Right ventricle myocardium inferior (tissue), 1 donor: ENCODE data around the gene COL19A1. TPM values are rescaled to one million over a fixed set of nuclear protein-coding genes. Genes with fewer than 3 reads are reported as not detected.
A peak's percentile ranks its signal among the peaks of the same experiment; 100 is the strongest.
"Not testable (repeated sequence)": the region's sequence is repeated elsewhere in the genome, so short reads cannot be mapped to it uniquely, and the experiment has no call there.

ENCODE experiments used
- ATAC-seq: fragments of 200-7000 bp; cut with Tn5 transposase; one replicate; pipeline ENCODE4 v1.9.1; 2020; ENCODE audit warnings: mild to moderate bottlenecking, moderate library complexity
- DNase-seq: peaks from one replicate; pipeline ENCODE4 v3.0.0; 2021; ENCODE audit errors: missing footprints
- intact Hi-C: fragments of 100-400 bp; cut with DNase I; formaldehyde crosslinking; loops from one replicate; pipeline ENCODE4 v1.11.0; 2022
- total RNA-seq: library from RNA; stranded (reverse); fragmentation: NEBNext Ultra II Directional; extraction: Animal tissue kit (Norgen Biotek cat#: 25700); gene quantifications from one replicate; pipeline ENCODE4 v1.2.1, GENCODE V29; 2021
- donor health status: DM: no; HTN: yes; CAD: no; lungs with severe emphysema.

COL19A1 gene
- total RNA-seq, 1 donor from 2014 or later = 1.2 TPM

DNA sequence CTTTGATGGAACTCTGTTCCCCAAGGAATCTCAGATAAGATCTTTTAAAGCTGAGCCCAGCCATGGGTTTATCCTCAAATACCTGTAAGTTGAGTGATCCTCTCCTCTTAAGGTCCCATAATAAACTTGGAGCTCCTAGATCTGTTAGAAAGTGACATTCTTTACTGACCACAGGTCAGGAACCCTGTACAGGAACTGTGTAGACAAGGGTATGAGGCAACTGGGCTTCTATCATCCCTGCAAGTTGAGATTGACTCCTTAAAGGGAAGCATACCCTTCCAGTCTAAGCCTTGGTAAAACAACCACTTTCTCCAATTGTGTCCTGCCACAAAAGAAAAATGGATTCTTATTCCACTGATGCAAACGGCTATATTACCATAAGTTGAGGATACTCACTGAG is 26.2 kb downstream of the COL19A1 start:
- intact Hi-C loops = not testable (repeated sequence)

DNA sequence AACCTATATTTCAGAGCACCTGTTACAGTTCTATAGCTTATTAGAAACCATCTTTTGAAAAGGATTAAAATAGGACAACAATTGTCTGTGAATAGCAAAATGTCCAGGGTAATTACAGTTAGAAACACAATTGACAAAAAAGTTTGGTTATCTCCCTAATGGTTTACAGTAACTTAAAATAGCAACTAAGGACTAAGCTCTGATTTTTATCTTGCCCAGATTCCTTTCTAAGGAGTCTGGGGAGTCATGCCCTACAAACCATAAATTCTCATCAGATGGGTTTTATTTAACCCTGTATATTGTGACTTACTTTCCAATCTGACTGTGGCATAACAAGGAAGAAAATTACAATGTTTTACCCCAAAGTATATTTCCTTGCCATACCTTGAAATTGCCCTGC is 26.9 kb downstream of the COL19A1 start:
- ATAC-seq, intact Hi-C loops, DNase-seq: not testable (repeated sequence)

More for the DNA sequence above, 26.2 kb downstream of the COL19A1 start:
- ATAC-seq, DNase-seq: not testable (repeated sequence)

DNA sequence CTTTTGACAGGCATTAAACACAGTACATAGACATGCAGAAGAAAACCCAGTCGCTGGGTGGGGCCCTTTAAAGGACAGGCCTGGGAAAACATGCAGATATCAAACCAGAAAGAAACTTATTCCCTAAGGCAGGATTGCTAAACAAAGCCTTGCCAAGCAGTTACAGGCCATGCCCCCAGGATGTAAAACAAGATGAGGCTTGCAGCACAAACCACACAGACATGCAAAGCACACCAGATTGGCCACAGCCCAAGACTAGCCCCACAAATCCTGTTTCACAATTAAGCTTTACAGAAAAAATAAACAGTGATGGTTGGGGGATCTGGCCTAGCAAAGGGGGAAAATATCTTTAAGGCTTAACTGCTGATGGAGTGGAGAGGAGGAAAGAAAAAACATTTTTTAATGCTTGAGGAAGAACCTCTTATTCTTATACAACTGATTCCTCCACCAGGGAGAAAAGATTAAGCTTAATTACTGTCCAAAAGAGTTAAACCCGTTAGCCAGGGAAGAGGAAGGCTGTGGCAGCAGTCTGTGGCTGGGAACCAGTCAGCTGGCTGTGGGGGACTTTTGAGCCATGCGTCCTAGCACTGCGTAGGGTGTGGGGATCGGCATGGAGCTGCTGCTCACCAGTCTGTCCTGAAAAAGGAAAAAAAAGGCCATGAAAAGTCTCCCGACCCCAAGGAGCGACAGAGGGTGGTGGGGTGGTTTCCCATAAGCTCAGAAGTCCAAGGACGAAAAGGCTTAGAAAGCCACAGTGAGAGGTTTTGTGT is 28.4 kb downstream of the COL19A1 start:
- no peak for ATAC-seq
- DNase-seq = no peak
- intact Hi-C loops = no loop called here

DNA sequence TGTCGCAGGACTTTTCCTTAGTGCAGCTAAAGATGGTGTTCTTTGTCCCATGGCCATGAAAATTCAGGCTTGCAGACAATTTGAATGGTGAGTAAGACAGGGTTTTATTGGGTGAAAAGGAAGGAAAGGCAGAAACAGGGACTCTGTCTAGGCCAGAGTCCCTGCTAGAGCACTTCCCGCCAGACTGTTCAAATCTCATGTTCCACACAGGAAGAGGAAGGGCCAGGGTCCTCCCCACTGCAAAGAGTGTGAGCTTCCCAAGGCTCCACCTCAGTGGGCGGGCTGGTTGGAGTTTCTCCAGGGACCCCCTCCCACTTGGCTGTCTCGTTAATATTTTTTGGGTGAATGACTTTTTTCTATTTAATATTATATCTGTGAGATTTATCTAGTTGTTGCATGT is 29.0 kb downstream of the COL19A1 start:
- intact Hi-C loops = no loop called here
- ATAC-seq (no peak), DNase-seq (no peak)

DNA sequence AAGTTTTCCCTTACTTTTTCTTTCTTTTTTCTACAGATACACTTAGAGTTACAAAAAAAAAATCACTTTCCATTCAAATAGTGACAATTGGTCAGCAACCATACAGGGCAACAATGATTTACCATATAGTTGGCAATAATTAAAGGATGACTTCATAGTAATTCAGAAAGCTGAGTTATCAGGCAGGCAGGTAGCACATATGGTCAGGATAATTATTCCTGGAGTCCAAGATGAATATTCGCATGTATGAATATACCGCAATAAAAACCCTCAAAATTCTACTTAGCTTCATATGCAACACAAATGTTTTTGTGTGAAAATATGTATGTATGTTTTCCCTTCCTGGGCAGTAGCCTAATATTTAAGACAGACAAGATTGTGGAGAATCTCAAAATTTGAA is 34.5 kb downstream of the COL19A1 start:
- no peak for ATAC-seq
- DNase-seq = no peak
- intact Hi-C loops = no loop called here

DNA sequence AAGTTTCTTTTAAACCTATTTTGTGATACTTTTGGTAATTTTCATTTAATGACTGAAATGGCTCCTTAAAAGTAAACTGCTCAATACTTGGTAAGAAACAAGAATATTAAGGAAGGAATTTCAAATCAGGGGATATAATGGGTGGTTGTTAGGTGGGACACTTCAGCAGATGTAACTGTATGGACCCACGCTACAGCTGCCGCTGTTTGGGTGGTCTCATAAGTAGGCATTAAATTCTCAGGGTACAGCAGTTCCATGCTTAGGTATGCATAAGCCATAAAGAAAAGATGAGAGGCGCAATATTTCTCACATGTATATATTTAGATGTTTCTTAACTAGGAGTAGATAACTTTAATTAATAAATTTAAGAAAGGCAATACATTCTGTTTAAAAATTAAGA is 35.0 kb downstream of the COL19A1 start:
- DNase-seq (no peak), ATAC-seq (no peak)
- intact Hi-C loops = no loop called here

DNA sequence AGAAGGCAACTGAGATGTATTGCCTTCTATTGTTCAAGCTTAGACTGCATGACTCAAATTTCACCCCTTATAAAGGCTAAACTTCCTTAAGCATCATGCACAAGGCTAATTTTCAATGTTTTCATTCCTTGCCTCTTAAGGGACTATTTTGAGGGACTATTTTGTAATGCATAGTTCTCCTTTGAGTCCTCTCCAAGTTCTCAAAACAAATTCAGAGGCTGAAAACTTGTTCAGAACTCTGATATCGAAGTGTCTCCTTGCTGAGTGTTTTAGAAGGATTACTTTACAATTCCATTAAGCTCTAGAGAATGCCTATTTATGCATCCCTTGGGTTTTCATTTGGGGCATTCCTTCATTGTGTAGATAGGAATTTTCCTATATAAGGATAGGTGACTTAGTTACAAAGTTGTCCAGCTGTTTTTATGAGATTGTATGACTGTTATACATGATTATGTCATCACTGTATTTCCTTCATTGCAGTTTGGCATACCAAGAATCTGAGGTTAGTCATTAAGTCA is 41.7 kb downstream of the COL19A1 start:
- intact Hi-C loops = no loop called here

DNA sequence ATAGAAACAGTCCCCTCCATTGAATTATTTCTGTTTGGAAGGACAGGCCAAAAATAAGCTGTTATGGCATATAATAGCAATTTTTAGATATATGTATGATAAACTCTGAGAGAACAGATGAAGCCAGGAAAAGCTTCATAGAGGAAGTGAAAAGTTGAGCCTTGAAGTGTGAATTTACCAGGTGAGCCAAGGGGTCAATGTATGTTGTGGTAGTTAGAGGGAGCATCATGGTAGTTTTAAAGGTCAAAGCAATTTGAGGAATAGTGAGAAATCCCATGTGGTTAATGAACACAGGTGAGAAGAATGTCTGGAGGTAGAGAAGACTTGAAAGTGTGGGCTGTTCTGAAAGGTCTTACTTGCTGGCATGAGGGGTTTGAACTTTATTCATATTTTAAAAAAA is 47.0 kb downstream of the COL19A1 start:
- intact Hi-C loops = no loop called here
- DNase-seq (no peak), ATAC-seq (no peak)

More for the DNA sequence above, 41.7 kb downstream of the COL19A1 start:
- DNase-seq (no peak), ATAC-seq (no peak)

DNA sequence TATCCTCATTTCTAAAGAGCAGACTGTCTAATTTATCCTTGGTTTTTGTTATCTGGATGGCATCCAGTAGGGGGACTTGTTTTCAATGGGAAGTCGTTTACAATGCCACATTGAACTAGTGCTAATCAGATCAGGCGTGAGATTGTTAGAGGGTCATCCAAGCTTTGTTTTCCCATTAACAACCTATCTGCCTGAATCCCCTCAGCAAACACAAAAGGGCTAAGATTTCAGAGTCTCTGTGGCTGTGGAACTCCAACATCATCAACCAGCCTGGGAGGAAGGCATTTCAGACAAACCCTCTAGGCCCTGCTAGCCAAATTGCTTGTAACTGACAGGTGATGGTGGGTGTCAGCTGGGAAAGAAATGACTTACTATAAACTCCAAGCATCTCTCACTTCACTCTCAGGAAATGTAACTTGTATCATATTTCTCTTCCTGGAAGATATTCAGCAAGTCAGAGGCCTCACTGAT is 47.7 kb downstream of the COL19A1 start:
- intact Hi-C loops = no loop called here
- no peak for ATAC-seq

DNA sequence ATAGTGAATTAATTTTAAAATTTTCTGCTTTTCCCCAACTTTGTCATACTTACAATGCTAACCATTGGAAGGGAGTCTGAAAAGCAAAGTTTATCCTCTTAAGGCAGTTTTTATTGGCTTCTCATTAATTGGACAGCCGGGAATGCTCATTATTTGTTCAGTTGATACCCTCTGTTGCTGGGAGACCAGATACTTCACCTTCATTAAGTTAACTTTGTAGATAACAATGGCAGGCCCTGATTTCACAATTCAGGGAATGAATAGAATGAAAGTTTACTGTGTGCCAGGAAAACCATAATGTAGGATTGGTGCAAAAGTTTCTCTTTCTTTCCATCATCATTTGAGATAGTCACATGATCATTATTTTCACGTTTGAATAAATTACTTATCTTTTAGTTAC is 49.0 kb downstream of the COL19A1 start:
- intact Hi-C loops = no loop called here
- DNase-seq (no peak), ATAC-seq (no peak)

More for the DNA sequence above, 47.7 kb downstream of the COL19A1 start:
- no peak for DNase-seq

DNA sequence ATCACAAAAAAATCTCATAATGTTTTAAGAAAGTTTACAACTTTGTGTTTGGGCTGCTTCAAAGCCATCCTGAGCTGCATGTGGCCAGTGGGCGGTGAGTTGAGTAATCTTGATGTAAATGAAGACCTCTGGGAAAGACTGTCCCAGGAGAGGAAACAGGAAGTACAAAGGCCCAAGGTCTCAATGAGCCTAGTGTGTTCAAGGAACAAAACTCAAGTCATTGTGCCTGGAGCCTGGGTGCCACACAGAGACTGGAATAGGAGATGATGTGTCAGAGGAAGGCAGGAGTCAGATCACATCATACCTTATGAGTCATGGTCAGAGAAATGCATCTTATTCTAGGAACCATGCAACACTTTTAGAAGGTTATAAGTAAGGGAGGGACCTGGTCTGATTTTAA is 51.5 kb downstream of the COL19A1 start:
- intact Hi-C loops = no loop called here
- no peak for ATAC-seq
- DNase-seq = no peak

DNA sequence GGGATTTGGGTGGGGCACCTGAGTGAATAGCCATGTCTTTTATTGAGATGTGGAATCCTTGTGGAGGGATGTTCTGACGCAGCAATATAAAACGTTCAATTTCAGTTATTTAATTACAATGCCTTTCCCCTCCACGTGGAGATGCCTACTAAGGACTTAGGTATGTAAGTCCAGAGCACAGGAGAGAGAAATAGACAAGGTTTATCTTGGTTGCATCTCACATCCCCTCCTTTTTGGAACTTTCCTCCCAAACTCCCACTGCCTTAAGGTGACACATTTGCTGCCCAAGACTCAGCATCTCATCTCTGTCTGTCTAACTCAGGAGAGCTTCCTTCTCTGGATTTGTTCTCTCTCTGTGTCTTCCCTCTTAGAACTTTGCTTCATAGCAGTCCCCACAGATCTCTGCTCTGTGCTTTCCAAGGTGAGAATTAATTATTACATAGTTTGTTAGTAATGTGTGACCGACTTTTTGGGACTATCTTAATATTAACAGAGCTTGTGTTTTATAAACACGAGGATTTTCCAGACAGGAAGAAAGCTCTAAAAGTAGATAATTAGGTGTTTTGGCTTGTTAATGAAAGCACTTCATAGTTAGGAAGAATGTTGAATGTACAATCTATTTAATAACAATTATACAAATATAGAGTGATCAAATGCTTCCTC is 52.6 kb downstream of the COL19A1 start:
- DNase-seq (no peak), ATAC-seq (no peak)
- intact Hi-C loops = no loop called here

DNA sequence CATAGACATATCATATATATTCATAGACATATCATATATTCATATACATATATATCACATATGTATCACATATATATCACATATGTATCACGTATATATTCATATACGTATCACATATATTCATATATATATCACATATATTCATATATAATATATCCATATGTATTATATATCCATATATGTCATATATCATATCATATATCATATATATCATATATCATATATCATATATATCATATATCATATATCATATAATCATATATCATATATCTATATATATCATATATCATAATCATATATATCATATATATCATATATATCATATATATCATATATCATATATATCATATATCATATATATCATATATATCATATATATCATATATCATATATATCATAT is 54.7 kb downstream of the COL19A1 start:
- intact Hi-C loops, ATAC-seq, DNase-seq: not testable (repeated sequence)

DNA sequence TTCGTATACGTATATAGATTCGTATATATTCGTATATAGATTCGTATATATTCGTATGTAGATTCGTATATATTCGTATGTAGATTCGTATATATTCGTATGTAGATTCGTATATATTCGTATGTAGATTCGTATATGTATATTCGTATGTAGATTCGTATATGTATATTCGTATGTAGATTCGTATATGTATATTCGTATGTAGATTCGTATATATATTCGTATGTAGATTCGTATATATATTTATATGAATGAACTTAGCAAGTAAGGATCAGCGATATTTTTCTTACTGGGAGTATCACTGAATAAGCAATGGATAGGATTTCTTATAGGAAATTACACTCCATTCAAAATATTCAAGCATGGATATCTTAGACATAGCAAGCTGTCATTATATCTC is 55.3 kb downstream of the COL19A1 start:
- intact Hi-C loops, DNase-seq, ATAC-seq: not testable (repeated sequence)

DNA sequence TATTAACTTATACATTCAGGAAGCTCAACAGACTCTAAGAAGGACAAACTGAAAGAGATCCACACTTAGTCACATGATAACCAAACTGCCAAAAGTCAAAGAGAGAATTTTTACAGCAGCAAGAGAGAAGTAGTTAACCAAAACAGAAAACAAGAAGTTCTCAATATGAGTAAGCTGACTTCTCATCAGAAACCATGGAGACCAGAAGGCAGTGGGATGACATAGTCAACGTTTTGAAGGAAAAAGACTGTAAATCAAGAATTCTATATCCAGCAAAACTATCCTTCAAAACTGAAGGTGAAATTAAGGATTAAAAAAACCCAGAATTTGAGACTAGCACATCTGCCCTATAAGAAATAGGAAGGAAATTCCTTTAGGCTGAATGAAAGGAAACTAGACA is 60.4 kb downstream of the COL19A1 start:
- no peak for DNase-seq
- no peak for ATAC-seq
- intact Hi-C loops = no loop called here

DNA sequence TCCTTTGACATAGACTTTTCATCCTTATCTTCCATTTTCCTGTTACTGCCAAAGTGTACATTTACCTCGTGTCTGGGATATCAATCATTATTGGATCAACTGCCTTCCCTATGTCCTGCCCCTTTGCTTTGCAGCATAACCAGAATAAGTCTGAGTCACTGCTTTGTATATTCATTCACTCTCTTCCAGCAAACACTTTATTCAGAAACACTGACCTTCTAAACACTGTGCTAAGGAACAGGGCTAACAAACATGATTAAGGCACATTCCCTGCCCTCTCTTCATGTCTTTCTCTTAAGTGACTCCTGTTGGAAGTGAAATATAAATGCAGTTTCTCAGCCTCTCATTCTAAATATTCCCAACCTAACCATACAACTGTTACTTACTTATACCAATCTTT is 66.9 kb downstream of the COL19A1 start:
- DNase-seq (no peak), ATAC-seq (peak; percentile 65)
- intact Hi-C loops = no loop called here

DNA sequence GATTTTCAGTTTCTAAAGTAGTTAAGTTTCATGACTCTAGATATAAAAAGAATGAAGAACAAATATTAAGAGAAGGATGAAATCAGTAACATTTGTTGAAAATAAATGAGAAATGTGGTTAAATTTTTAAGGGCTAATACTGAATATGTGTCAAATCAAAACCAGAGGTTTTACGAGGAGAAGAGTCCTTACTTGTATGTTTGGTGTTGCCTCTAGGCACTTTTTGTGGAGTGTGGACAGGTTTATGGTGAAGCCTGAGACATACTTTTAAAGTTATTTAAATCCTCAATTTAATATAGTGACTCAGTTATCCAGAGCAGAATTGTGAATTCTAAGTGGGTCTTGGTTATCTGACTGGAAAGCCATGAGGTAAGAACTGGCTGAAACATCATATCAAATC is 68.7 kb downstream of the COL19A1 start:
- intact Hi-C loops = no loop called here
- DNase-seq = no peak
- no peak for ATAC-seq

DNA sequence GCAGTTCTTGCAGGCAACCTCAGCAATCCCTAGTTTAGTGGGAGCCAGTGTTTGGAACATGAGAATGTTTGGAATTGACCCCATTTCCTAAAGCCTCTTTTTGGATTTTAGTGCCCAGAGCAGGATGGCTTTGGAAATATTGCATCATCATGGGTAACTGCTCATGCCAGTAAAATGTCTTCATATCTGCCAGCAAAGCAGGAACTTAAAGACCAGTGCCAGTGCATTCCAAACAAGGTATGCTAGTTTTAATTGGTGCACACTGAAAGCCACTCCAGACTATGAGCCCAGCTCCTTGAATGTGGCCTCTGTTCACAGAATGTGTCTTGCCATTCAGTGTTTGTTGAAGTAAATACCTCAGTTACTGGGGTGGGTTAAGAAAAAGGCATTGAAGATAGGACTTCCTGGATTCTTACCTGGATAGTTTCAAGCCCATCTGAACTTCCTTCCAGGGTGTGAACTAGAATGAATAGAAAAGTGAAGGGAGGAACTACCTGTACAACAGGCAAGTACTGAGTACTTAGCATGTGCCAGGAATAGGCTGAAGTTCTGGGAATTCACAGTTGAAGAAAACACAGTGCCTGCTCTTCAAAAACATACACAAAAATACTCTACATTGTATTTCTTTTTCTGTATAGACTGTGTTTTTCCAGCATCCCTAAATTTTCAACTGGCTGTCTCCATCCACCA is 70.5 kb downstream of the COL19A1 start:
- intact Hi-C loops = no loop called here
- peak; percentile 90 for ATAC-seq
- no peak for DNase-seq

DNA sequence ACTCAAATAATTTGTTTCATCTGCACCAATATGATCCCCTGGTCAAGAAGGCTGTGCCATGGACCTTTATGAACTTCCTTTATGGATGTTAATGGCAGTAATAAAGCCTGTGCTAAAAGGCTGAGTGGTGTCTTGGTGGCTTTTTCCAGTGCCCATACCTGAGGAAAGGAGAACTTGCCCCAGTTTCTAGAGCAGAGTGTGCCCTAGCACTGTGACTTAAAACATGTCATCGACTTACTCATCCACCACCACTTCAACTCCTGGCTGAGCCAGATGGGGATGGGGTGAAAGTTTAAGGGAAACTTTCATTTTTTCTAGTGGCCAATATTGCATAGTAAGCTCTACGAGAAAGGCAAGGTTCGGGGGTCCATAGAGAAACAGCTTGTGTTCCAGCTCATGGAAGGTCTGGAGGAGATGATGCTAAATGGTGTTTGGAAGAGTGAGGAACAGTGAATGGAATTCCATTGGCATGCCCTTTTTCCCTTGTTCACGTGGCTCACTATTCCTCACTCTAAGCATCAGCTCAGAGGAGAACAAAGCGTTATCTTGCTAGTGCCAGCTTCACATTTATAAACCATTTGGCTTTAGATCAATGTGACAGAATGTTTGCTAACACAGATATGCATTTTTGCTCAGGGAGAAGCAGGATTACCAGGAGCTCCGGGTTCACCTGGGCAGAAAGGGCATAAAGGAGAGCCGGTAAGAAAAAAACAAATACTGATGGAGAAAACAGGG is 71.2 kb downstream of the COL19A1 start:
- intact Hi-C loops = no loop called here
- ATAC-seq = peak; percentile 54
- no peak for DNase-seq
